Activated CD8-positive, alpha-beta memory T cell treated with anti-CD3 and anti-CD28 coated beads for 24 hours (primary cell): Measurements from ENCODE around the gene IRAK4.
"Not testable (repeated sequence)": the region's sequence is repeated elsewhere in the genome, so short reads cannot be mapped to it uniquely, and the experiment has no call there.

Source experiments
- DNase-seq: peaks from one replicate; pipeline ENCODE4 v3.0.0-alpha.2; 2020

Gene IRAK4

GRCh38 chr12:43758728-43759563 lies at the start of gene IRAK4, which contains the start of gene PUS7L:
Gene IRAK4 (plus strand): TSS chr12:43758951. CDS start chr12:43768112, 9,161 bp downstream.
Gene PUS7L (minus strand): TSS chr12:43758790. CDS start chr12:43755245, 3,545 bp downstream.
- DNase-seq, result peak; percentile 95

GRCh38 chr12:43711348-43711747 lies 47.4 kb upstream of the IRAK4 start:
- DNase-seq, result no peak

GRCh38 chr12:43722621-43723020 lies 36.1 kb upstream of the IRAK4 start:
- no peak for DNase-seq

GRCh38 chr12:43723134-43723533 lies 35.6 kb upstream of the IRAK4 start:
- no peak for DNase-seq

GRCh38 chr12:43728117-43728516 lies 30.6 kb upstream of the IRAK4 start:
- DNase-seq, result no peak

GRCh38 chr12:43728698-43729097 lies 30.1 kb upstream of the IRAK4 start:
- no peak for DNase-seq

- no peak for DNase-seq
Measured at GRCh38 chr12:43730283-43730682, 28.5 kb upstream of the IRAK4 start.

GRCh38 chr12:43733687-43734086 lies 25.1 kb upstream of the IRAK4 start:
- DNase-seq, result no peak

GRCh38 chr12:43736927-43737440 lies 21.8 kb upstream of the IRAK4 start:
- no peak for DNase-seq

- no peak for DNase-seq
Measured at GRCh38 chr12:43737646-43738045, 21.1 kb upstream of the IRAK4 start.

- no peak for DNase-seq
Measured at GRCh38 chr12:43740511-43741100, 18.1 kb upstream of the IRAK4 start.

- DNase-seq, result no peak
Measured at GRCh38 chr12:43742106-43742505, 16.6 kb upstream of the IRAK4 start.

GRCh38 chr12:43744826-43745225 lies 13.9 kb upstream of the IRAK4 start:
- DNase-seq, result no peak

- no peak for DNase-seq
Measured at GRCh38 chr12:43749016-43749415, 9.7 kb upstream of the IRAK4 start.

GRCh38 chr12:43750814-43751213 lies 7.9 kb upstream of the IRAK4 start:
- DNase-seq, result no peak

- not testable (repeated sequence) for DNase-seq
Measured at GRCh38 chr12:43751360-43751759, 7.4 kb upstream of the IRAK4 start.

- DNase-seq, result no peak
Measured at GRCh38 chr12:43754015-43754414, 4.7 kb upstream of the IRAK4 start.

GRCh38 chr12:43758247-43758727 lies 464 bp upstream of the IRAK4 start:
- no peak for DNase-seq

GRCh38 chr12:43760396-43760795 lies 1.6 kb downstream of the IRAK4 start:
- DNase-seq, result no peak

- DNase-seq, result no peak
Measured at GRCh38 chr12:43761500-43761899, 2.7 kb downstream of the IRAK4 start.

- no peak for DNase-seq
Measured at GRCh38 chr12:43762596-43762995, 3.8 kb downstream of the IRAK4 start.

- no peak for DNase-seq
Measured at GRCh38 chr12:43763769-43764168, 5.0 kb downstream of the IRAK4 start.

GRCh38 chr12:43764528-43764927 lies 5.8 kb downstream of the IRAK4 start:
- DNase-seq, result no peak

GRCh38 chr12:43766291-43766690 lies 7.5 kb downstream of the IRAK4 start:
- DNase-seq, result no peak
